HEK293 (cell line): ENCODE results near the gene PPOX.

Experiments used
- BCL11B ChIP-seq: fragments of 450-650 bp; formaldehyde crosslinking; IDR thresholded peaks from 2 replicates; pipeline ENCODE4 v1.5.1; 2016; ENCODE audit warnings: low read depth, missing biosample characterization, missing genetic modification characterization
- GLI2 ChIP-seq: fragments of 450-650 bp; formaldehyde crosslinking; IDR thresholded peaks from 2 replicates; pipeline ENCODE4; 2017; ENCODE audit warnings: missing biosample characterization, missing genetic modification characterization, low read depth, borderline replicate concordance
- GLIS2 ChIP-seq: fragments of 450-650 bp; formaldehyde crosslinking; IDR thresholded peaks from 2 replicates; pipeline ENCODE4 v1.5.1; 2016; ENCODE audit warnings: missing biosample characterization, missing genetic modification characterization
- HOXA7 ChIP-seq: sonication (generic); formaldehyde crosslinking; IDR thresholded peaks from 2 replicates; pipeline ENCODE4 v1.8.1; 2022; ENCODE audit warnings: missing genetic modification reagents, borderline replicate concordance
- IKZF3 ChIP-seq: fragments of 450-650 bp; IDR thresholded peaks from 2 replicates; pipeline ENCODE4 v1.5.0; 2018; ENCODE audit warnings: missing biosample characterization, mild to moderate bottlenecking, missing genetic modification characterization, moderate library complexity
- OSR2 ChIP-seq: fragments of 450-650 bp; formaldehyde crosslinking; IDR thresholded peaks from 2 replicates; pipeline ENCODE4 v1.5.1; 2016; ENCODE audit warnings: missing biosample characterization, missing genetic modification characterization
- PRDM1 ChIP-seq: fragments of 450-650 bp; formaldehyde crosslinking; IDR thresholded peaks from 2 replicates; pipeline ENCODE4; 2016; ENCODE audit warnings: missing biosample characterization, missing genetic modification characterization
- REPIN1 ChIP-seq: fragments of 450-650 bp; formaldehyde crosslinking; IDR thresholded peaks from 2 replicates; pipeline ENCODE4 v1.5.1; 2017; ENCODE audit warnings: missing biosample characterization, missing genetic modification characterization, low read depth
- WT1 ChIP-seq: fragments of 450-650 bp; formaldehyde crosslinking; IDR thresholded peaks from 2 replicates; pipeline ENCODE4 v1.5.1; 2016; ENCODE audit warnings: missing biosample characterization, missing genetic modification characterization
- YY2 ChIP-seq: fragments of 450-650 bp; formaldehyde crosslinking; IDR thresholded peaks from 2 replicates; pipeline ENCODE4 v1.5.1; 2016; ENCODE audit warnings: missing biosample characterization, missing genetic modification characterization
- ZBTB8A ChIP-seq: fragments of 450-650 bp; formaldehyde crosslinking; IDR thresholded peaks from 2 replicates; pipeline ENCODE4 v1.5.1; 2016; ENCODE audit warnings: missing biosample characterization, missing genetic modification characterization
- ZFP41 ChIP-seq: fragments of 450-650 bp; formaldehyde crosslinking; IDR thresholded peaks from 2 replicates; pipeline ENCODE4 v1.5.1; 2016; ENCODE audit warnings: missing biosample characterization, missing genetic modification characterization, borderline replicate concordance
- ZNF138 ChIP-seq: fragments of 450-650 bp; formaldehyde crosslinking; IDR thresholded peaks from 2 replicates; pipeline ENCODE4 v1.5.1; 2016; ENCODE audit warnings: missing biosample characterization, missing genetic modification characterization, borderline replicate concordance
- ZNF140 ChIP-seq: fragments of 450-650 bp; formaldehyde crosslinking; IDR thresholded peaks from 2 replicates; pipeline ENCODE4 v1.5.1; 2016; ENCODE audit warnings: missing biosample characterization, missing genetic modification characterization
- ZNF175 ChIP-seq: fragments of 450-650 bp; formaldehyde crosslinking; IDR thresholded peaks from 2 replicates; pipeline ENCODE4 v1.5.1; 2016; ENCODE audit warnings: missing biosample characterization, missing genetic modification characterization
- ZNF2 ChIP-seq: fragments of 450-650 bp; formaldehyde crosslinking; IDR thresholded peaks from 2 replicates; pipeline ENCODE4 v1.5.1; 2016; ENCODE audit warnings: missing biosample characterization, missing genetic modification characterization
- ZNF23 ChIP-seq: fragments of 450-650 bp; formaldehyde crosslinking; IDR thresholded peaks from 2 replicates; pipeline ENCODE4 v1.5.1; 2016; ENCODE audit warnings: missing biosample characterization, missing genetic modification characterization, borderline replicate concordance
- ZNF239 ChIP-seq: fragments of 450-650 bp; formaldehyde crosslinking; IDR thresholded peaks from 2 replicates; pipeline ENCODE4 v1.5.1; 2016; ENCODE audit warnings: missing biosample characterization, missing genetic modification characterization
- ZNF24 ChIP-seq: fragments of 450-650 bp; formaldehyde crosslinking; IDR thresholded peaks from 2 replicates; pipeline ENCODE4 v1.5.1; 2016; ENCODE audit warnings: missing biosample characterization, missing genetic modification characterization
- ZNF248 ChIP-seq: fragments of 450-650 bp; formaldehyde crosslinking; IDR thresholded peaks from 2 replicates; pipeline ENCODE4 v1.5.1; 2017; ENCODE audit warnings: missing biosample characterization, missing genetic modification characterization
- ZNF274 ChIP-seq, 2 experiments: fragments of 200-500 bp in 1 of 2; fragments of 450-650 bp in 1 of 2; sonication (Bioruptor generic) in 1 of 2; formaldehyde crosslinking in 1 of 2; IDR thresholded peaks; 2 replicates each; pipeline versions ENCODE4 v1.5.1 to v1.6.1; 2014 to 2016; ENCODE audit warnings: borderline replicate concordance in 1 of 2, inconsistent platforms in 1 of 2, low read length in 1 of 2, missing biosample characterization in 1 of 2, missing genetic modification characterization in 1 of 2
- ZNF341 ChIP-seq: fragments of 450-650 bp; formaldehyde crosslinking; IDR thresholded peaks from 2 replicates; pipeline ENCODE4; 2016; ENCODE audit warnings: low read depth, missing biosample characterization, missing genetic modification characterization
- ZNF350 ChIP-seq: fragments of 450-650 bp; formaldehyde crosslinking; IDR thresholded peaks from 2 replicates; pipeline ENCODE4 v1.5.0; 2017; ENCODE audit warnings: missing biosample characterization, mild to moderate bottlenecking, missing genetic modification characterization
- ZNF394 ChIP-seq: fragments of 450-650 bp; formaldehyde crosslinking; IDR thresholded peaks from 2 replicates; pipeline ENCODE4 v1.5.1; 2016; ENCODE audit warnings: missing biosample characterization, missing genetic modification characterization, mild to moderate bottlenecking, moderate library complexity, borderline replicate concordance
- ZNF416 ChIP-seq: fragments of 450-650 bp; formaldehyde crosslinking; IDR thresholded peaks from 2 replicates; pipeline ENCODE4 v1.5.1; 2016; ENCODE audit warnings: missing biosample characterization, missing genetic modification characterization
- ZNF548 ChIP-seq: fragments of 450-650 bp; formaldehyde crosslinking; IDR thresholded peaks from 2 replicates; pipeline ENCODE4 v1.5.1; 2016; ENCODE audit warnings: missing biosample characterization, missing genetic modification characterization
- ZNF555 ChIP-seq: fragments of 450-650 bp; formaldehyde crosslinking; conservative IDR thresholded peaks from 2 replicates; pipeline ENCODE4 v1.5.1; 2017; ENCODE audit warnings: missing biosample characterization, mild to moderate bottlenecking, missing genetic modification characterization, inconsistent platforms
- ZNF560 ChIP-seq: fragments of 450-650 bp; formaldehyde crosslinking; IDR thresholded peaks from 2 replicates; pipeline ENCODE4 v1.5.1; 2017; ENCODE audit warnings: missing biosample characterization, missing genetic modification characterization, borderline replicate concordance
- ZNF561 ChIP-seq: fragments of 450-650 bp; IDR thresholded peaks from 2 replicates; pipeline ENCODE4 v1.5.1; 2018; ENCODE audit warnings: missing biosample characterization, missing genetic modification characterization, borderline replicate concordance
- ZNF600 ChIP-seq: fragments of 450-650 bp; formaldehyde crosslinking; IDR thresholded peaks from 2 replicates; pipeline ENCODE4 v1.5.1; 2016; ENCODE audit warnings: missing biosample characterization, missing genetic modification characterization
- ZNF777 ChIP-seq: fragments of 450-650 bp; formaldehyde crosslinking; IDR thresholded peaks from 2 replicates; pipeline ENCODE4 v1.5.1; 2017; ENCODE audit warnings: missing biosample characterization, missing genetic modification characterization, borderline replicate concordance
- ZNF785 ChIP-seq: fragments of 450-650 bp; formaldehyde crosslinking; IDR thresholded peaks from 2 replicates; pipeline ENCODE4 v1.5.1; 2016; ENCODE audit warnings: missing biosample characterization, missing genetic modification characterization
- ZSCAN16 ChIP-seq: fragments of 450-650 bp; formaldehyde crosslinking; IDR thresholded peaks from 2 replicates; pipeline ENCODE4 v1.5.1; 2016; ENCODE audit warnings: missing biosample characterization, missing genetic modification characterization
- TF ChIP-seq, protein P1 (sequence below): fragments of 450-650 bp; formaldehyde crosslinking; IDR thresholded peaks from 2 replicates; pipeline ENCODE4 v1.5.1; 2017; ENCODE audit warnings: missing biosample characterization, missing genetic modification characterization
- TF ChIP-seq, protein P2 (sequence below): fragments of 450-650 bp; formaldehyde crosslinking; IDR thresholded peaks from 2 replicates; pipeline ENCODE4 v1.5.1; 2016; ENCODE audit warnings: missing biosample characterization, missing genetic modification characterization
- TF ChIP-seq, protein P3 (sequence below): fragments of 450-650 bp; formaldehyde crosslinking; IDR thresholded peaks from 2 replicates; pipeline ENCODE4 v1.5.1; 2016; ENCODE audit warnings: missing biosample characterization, missing genetic modification characterization
- TF ChIP-seq, protein P4 (sequence below): fragments of 450-650 bp; formaldehyde crosslinking; IDR thresholded peaks from 2 replicates; pipeline ENCODE4 v1.5.1; 2016; ENCODE audit warnings: missing biosample characterization, missing genetic modification characterization

The PPOX gene

DNA sequence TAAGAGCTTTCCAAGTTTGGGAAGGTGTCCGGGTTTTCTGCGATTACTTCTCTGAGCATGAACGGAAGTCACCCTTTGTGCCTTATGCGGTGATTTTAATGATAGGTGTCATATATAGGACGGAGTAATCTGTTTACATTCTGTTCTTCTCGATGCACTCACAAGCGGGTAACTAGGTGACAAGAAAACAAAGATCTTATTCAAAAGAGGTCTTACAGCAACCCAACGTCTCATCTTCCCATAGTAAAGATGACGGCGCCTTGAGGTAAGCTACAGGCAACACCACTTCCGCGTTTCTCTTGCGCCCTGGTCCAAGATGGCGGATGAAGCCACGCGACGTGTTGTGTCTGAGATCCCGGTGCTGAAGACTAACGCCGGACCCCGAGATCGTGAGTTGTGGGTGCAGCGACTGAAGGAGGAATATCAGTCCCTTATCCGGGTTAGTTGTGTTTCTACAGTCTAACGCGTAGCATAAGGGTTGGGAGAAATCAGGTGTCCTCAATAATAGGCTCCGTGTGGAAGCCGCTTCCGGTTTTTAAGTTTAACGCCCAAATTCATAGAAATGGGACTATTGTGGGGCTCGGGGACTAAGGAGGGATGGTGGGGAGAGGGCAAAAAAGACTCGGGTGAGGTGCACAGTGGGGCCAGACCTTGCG is 12.4 kb upstream of the PPOX start, which contains the start of gene UFC1 (continued):
- no peak for TF ChIP-seq IKZF3 (tag by site-specific recombination)
- no peak for TF ChIP-seq HOXA7 (CRISPR knock-in tag)
- TF ChIP-seq, protein P1, sequence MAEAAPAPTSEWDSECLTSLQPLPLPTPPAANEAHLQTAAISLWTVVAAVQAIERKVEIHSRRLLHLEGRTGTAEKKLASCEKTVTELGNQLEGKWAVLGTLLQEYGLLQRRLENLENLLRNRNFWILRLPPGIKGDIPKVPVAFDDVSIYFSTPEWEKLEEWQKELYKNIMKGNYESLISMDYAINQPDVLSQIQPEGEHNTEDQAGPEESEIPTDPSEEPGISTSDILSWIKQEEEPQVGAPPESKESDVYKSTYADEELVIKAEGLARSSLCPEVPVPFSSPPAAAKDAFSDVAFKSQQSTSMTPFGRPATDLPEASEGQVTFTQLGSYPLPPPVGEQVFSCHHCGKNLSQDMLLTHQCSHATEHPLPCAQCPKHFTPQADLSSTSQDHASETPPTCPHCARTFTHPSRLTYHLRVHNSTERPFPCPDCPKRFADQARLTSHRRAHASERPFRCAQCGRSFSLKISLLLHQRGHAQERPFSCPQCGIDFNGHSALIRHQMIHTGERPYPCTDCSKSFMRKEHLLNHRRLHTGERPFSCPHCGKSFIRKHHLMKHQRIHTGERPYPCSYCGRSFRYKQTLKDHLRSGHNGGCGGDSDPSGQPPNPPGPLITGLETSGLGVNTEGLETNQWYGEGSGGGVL (tag by site-specific recombination) = no peak
- no peak for TF ChIP-seq ZNF138 (tag by site-specific recombination)
- peak; percentile 31; the same call in 1 of the 2 replicates for TF ChIP-seq ZNF341 (tag by site-specific recombination)
- TF ChIP-seq ZNF2 (tag by site-specific recombination) = peak; percentile 98
- TF ChIP-seq ZNF561 (tag by site-specific recombination) = peak; percentile 80
- peak; percentile 46; the same call in 1 of the 2 replicates for TF ChIP-seq WT1 (tag by site-specific recombination)
- TF ChIP-seq, protein P2, sequence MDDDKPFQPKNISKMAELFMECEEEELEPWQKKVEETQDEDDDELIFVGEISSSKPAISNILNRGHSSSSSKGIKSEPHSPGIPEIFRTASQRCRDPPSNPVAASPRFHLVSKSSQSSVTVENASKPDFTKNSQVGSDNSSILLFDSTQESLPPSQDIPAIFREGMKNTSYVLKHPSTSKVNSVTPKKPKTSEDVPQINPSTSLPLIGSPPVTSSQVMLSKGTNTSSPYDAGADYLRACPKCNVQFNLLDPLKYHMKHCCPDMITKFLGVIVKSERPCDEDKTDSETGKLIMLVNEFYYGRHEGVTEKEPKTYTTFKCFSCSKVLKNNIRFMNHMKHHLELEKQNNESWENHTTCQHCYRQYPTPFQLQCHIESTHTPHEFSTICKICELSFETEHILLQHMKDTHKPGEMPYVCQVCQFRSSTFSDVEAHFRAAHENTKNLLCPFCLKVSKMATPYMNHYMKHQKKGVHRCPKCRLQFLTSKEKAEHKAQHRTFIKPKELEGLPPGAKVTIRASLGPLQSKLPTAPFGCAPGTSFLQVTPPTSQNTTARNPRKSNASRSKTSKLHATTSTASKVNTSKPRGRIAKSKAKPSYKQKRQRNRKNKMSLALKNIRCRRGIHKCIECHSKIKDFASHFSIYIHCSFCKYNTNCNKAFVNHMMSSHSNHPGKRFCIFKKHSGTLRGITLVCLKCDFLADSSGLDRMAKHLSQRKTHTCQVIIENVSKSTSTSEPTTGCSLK = no peak
- TF ChIP-seq BCL11B (tag by site-specific recombination) = no peak
- peak; percentile 94 for TF ChIP-seq ZNF777 (tag by site-specific recombination)
- TF ChIP-seq ZNF416 (tag by site-specific recombination) = no peak
- TF ChIP-seq ZNF274 (IDR thresholded peaks at IDR 0.05; ENCODE audit: low read length) = no peak
- no peak for TF ChIP-seq ZNF274 (tag by site-specific recombination; IDR thresholded peaks at IDR 0.05; ENCODE audit: borderline replicate concordance)
- no peak for TF ChIP-seq ZNF560
- TF ChIP-seq ZNF555 (tag by site-specific recombination) = no peak
- TF ChIP-seq ZNF248 (tag by site-specific recombination) = no peak
- no peak for TF ChIP-seq ZNF785
- no peak for TF ChIP-seq ZNF140 (tag by site-specific recombination)
- TF ChIP-seq ZSCAN16 (tag by site-specific recombination) = no peak
- TF ChIP-seq PRDM1 (tag by site-specific recombination) = no peak
- peak; percentile 47 for TF ChIP-seq ZNF600 (tag by site-specific recombination)
- TF ChIP-seq ZNF350 (tag by site-specific recombination) = no peak
- TF ChIP-seq ZNF23 (tag by site-specific recombination) = no peak
- peak; percentile 60; the same call in 1 of the 2 replicates for TF ChIP-seq ZNF394
- TF ChIP-seq ZNF24 = peak; percentile 86; the same call in 1 of the 2 replicates
- peak; percentile 83 for TF ChIP-seq ZBTB8A
- TF ChIP-seq, protein P3, sequence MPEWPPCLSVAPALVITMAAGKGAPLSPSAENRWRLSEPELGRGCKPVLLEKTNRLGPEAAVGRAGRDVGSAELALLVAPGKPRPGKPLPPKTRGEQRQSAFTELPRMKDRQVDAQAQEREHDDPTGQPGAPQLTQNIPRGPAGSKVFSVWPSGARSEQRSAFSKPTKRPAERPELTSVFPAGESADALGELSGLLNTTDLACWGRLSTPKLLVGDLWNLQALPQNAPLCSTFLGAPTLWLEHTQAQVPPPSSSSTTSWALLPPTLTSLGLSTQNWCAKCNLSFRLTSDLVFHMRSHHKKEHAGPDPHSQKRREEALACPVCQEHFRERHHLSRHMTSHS (tag by site-specific recombination) = no peak
- no peak for TF ChIP-seq ZNF239 (tag by site-specific recombination)
- no peak for TF ChIP-seq OSR2 (tag by site-specific recombination)
- no peak for TF ChIP-seq ZNF175 (tag by site-specific recombination)
- TF ChIP-seq GLI2 = no peak; the same call in 1 of the 2 replicates
- TF ChIP-seq ZFP41 = no peak
- TF ChIP-seq, protein P4, sequence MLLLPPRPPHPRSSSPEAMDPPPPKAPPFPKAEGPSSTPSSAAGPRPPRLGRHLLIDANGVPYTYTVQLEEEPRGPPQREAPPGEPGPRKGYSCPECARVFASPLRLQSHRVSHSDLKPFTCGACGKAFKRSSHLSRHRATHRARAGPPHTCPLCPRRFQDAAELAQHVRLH (tag by site-specific recombination) = peak; percentile 98
- TF ChIP-seq REPIN1 (tag by site-specific recombination) = no peak; the same call in 1 of the 2 replicates
- TF ChIP-seq ZNF548 = no peak
- TF ChIP-seq YY2 (tag by site-specific recombination) = peak; percentile 95
- TF ChIP-seq GLIS2 (tag by site-specific recombination) = no peak
